Measurements from ENCODE around the gene LGALS4. TPM values are rescaled to one million over a fixed set of nuclear protein-coding genes. Genes with fewer than 3 reads are reported as not detected.
"Not testable (repeated sequence)": the region's sequence is repeated elsewhere in the genome, so short reads cannot be mapped to it uniquely, and the experiment has no call there.

LGALS4 gene
- total RNA-seq, 2 experiments from 2014 or later = 1.0 to 1.1 TPM

DNA sequence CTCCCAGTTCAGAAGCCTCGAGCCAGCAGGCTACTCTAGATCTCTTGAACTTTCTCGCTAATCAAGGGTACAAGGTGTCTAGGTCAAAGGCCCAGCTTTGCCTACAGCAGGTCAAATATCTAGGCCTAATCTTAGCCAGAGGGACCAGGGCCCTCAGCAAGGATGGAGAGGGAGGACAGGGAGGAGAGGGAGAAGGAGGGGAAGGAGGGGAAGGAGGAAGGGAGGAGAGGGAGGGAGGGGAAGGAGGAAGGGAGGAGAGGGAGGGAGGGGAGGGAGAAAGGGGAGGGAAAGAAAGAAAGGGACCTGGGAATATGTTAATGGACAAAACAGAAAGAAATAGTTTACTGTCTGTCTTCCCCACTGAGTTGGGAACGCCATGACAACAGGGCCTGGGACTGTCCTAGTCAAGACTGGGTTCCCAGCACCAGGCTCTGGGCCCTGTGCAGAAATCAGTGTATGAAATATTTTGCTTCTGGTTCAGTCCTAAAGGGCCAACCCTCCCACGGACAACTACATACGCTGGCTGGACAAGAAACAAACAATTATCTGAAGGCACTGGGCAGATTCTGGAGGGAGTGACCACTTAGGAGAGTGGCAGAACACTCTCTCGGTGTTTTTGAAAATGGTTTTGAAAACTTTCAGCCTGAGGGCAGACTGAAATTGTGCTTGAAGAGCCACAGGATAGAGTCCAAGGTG, 14.3 kb upstream of the LGALS4 start:
- POLR2A ChIA-PET = no interaction called here
- Histone ChIP-seq H4K20me1 (ENCODE audit: insufficient read depth, low read length) (no peaks in the 10 kb centered on the region), H3K9me2 (ENCODE audit: insufficient read depth, low read length) (no peaks in the 10 kb centered on the region), H2AFZ (ENCODE audit: low read length) (no peak overlapping the region), H3K4me1 (ENCODE audit: insufficient read depth, low read length, poor library complexity, severe bottlenecking) (peaks cover 12% of the 10 kb centered on the region), H3K27ac (ENCODE audit: low read depth, low read length, poor library complexity, severe bottlenecking) (no peak overlapping the region), H3K79me2 (ENCODE audit: insufficient read depth, low read depth, low read length) (peaks cover 7% of the 10 kb centered on the region; the same call in 1 of the 2 replicates), H3K4me2 (ENCODE audit: low read length) (no peak overlapping the region), H3K9me3 (ENCODE audit: low read length) (no peaks in the 10 kb centered on the region), H3K36me3 (ENCODE audit: insufficient read depth, low read length) (peaks cover 37% of the 10 kb centered on the region), H3K4me3 (ENCODE audit: low read depth, low read length, poor library complexity, severe bottlenecking) (no peak overlapping the region)
- intact Hi-C loops (cut with micrococcal nuclease; ENCODE audit: unreplicated experiment) = no loop called here
- DNase-seq (ENCODE audit: low spot score) = no peak
- CTCF ChIA-PET (ENCODE audit: unreplicated experiment) = no interaction called here
- no TSS peak for BruUV-seq (replicated peaks)
- TF ChIP-seq, protein P1, sequence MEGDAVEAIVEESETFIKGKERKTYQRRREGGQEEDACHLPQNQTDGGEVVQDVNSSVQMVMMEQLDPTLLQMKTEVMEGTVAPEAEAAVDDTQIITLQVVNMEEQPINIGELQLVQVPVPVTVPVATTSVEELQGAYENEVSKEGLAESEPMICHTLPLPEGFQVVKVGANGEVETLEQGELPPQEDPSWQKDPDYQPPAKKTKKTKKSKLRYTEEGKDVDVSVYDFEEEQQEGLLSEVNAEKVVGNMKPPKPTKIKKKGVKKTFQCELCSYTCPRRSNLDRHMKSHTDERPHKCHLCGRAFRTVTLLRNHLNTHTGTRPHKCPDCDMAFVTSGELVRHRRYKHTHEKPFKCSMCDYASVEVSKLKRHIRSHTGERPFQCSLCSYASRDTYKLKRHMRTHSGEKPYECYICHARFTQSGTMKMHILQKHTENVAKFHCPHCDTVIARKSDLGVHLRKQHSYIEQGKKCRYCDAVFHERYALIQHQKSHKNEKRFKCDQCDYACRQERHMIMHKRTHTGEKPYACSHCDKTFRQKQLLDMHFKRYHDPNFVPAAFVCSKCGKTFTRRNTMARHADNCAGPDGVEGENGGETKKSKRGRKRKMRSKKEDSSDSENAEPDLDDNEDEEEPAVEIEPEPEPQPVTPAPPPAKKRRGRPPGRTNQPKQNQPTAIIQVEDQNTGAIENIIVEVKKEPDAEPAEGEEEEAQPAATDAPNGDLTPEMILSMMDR (conservative IDR thresholded peaks at IDR 0.05; ENCODE audit: low read length) = no peak
- TF ChIP-seq EZH2phosphoT487 (IDR thresholded peaks at IDR 0.05; ENCODE audit: borderline replicate concordance, low read depth, low read length) = no peak

DNA sequence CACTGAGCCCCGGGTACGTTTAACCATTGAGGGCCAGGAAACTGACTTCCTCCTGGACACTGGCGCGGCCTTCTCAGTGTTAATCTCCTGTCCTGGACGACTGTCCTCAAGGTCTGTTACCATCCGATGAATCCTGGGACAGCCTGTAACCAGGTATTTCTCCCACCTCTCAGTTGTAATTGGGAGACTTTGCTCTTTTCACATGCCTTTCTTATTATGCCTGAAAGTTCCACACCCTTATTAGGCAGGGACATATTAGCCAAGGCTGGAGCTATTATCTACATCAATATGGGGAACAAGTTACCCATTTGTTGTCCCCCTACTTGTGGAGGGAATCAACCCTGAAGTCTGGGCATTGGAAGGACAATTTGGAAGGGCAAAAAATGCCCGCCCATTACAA, 13.2 kb upstream of the LGALS4 start:
- H3K4me1 ChIP-seq (ENCODE audit: insufficient read depth, low read length, poor library complexity, severe bottlenecking); H3K27ac ChIP-seq (ENCODE audit: low read depth, low read length, poor library complexity, severe bottlenecking); H4K20me1 ChIP-seq (ENCODE audit: insufficient read depth, low read length); H3K4me2 ChIP-seq (ENCODE audit: low read length); H3K4me3 ChIP-seq (ENCODE audit: low read depth, low read length, poor library complexity, severe bottlenecking); H3K9me3 ChIP-seq (ENCODE audit: low read length); DNase-seq (ENCODE audit: low spot score); intact Hi-C loops (cut with micrococcal nuclease; ENCODE audit: unreplicated experiment); H2AFZ ChIP-seq (ENCODE audit: low read length); BruUV-seq (replicated peaks); H3K9me2 ChIP-seq (ENCODE audit: insufficient read depth, low read length); H3K79me2 ChIP-seq (ENCODE audit: insufficient read depth, low read depth, low read length); CTCF ChIA-PET (ENCODE audit: unreplicated experiment); POLR2A ChIA-PET: not testable (repeated sequence)
- peaks cover 37% of the 10 kb centered on the region for H3K36me3 ChIP-seq (ENCODE audit: insufficient read depth, low read length)

GRCh38 chr19:38821230-38821825, 8.6 kb upstream of the LGALS4 start:
- not testable (repeated sequence) for BruUV-seq (replicated peaks)

More at GRCh38 chr19:38821230-38821825, 8.6 kb upstream of the LGALS4 start:
- H3K4me2 ChIP-seq (ENCODE audit: low read length); H3K36me3 ChIP-seq (ENCODE audit: insufficient read depth, low read length); H4K20me1 ChIP-seq (ENCODE audit: insufficient read depth, low read length); intact Hi-C loops (cut with micrococcal nuclease; ENCODE audit: unreplicated experiment); CTCF ChIA-PET (ENCODE audit: unreplicated experiment); H3K79me2 ChIP-seq (ENCODE audit: insufficient read depth, low read depth, low read length); H3K9me3 ChIP-seq (ENCODE audit: low read length); H2AFZ ChIP-seq (ENCODE audit: low read length); H3K4me3 ChIP-seq (ENCODE audit: low read depth, low read length, poor library complexity, severe bottlenecking); H3K4me1 ChIP-seq (ENCODE audit: insufficient read depth, low read length, poor library complexity, severe bottlenecking); DNase-seq (ENCODE audit: low spot score); H3K27ac ChIP-seq (ENCODE audit: low read depth, low read length, poor library complexity, severe bottlenecking); H3K9me2 ChIP-seq (ENCODE audit: insufficient read depth, low read length): not testable (repeated sequence)
- POLR2A ChIA-PET = interaction anchor here (0.6 kb wide), 1 partner anchor 184 kb away, joined by 3 read pairs; no protein-coding TSS in a partner anchor
